Heart left ventricle (tissue), 16 donors: ENCODE data around the gene ADGRV1. TPM values are rescaled to one million over a fixed set of nuclear protein-coding genes. Genes with fewer than 3 reads are reported as not detected.

Source experiments
- ATAC-seq, 4 donors: fragments of 200-7000 bp; cut with Tn5 transposase; one replicate each; pipeline ENCODE4 v1.9.1; 2020 to 2022; ENCODE audit warnings: moderate library complexity in 4 of 4, mild to moderate bottlenecking in 3 of 4, moderate number of reproducible peaks in 1 of 4
- DNase-seq, 5 donors: peaks; one replicate each; pipeline ENCODE4 v3.0.0-alpha.2; 2020
- H3K27ac ChIP-seq, 12 donors: fragments of 200-600 bp; sonication (generic) in 4 of 12; one replicate each; pipeline versions ENCODE4 v1.5.0 to v1.8.0; 2016 to 2022; ENCODE audit warnings: mild to moderate bottlenecking in 2 of 12
- H3K27me3 ChIP-seq, 9 donors: fragments of 200-600 bp; sonication (generic) in 2 of 9; one replicate each; pipeline versions ENCODE4 v1.5.1 to v1.8.0; 2016 to 2022; ENCODE audit warnings: mild to moderate bottlenecking in 3 of 9
- H3K36me3 ChIP-seq, 9 donors: fragments of 200-600 bp; sonication (generic) in 2 of 9; one replicate each; pipeline versions ENCODE4 v1.5.0 to v1.8.0; 2018 to 2022; ENCODE audit warnings: mild to moderate bottlenecking in 2 of 9
- H3K4me1 ChIP-seq, 12 donors: fragments of 200-600 bp; sonication (generic) in 4 of 12; one replicate each; pipeline versions ENCODE4 v1.5.0 to v1.8.0; 2016 to 2022; ENCODE audit warnings: mild to moderate bottlenecking in 3 of 12
- H3K4me3 ChIP-seq, 12 donors: fragments of 200-600 bp; sonication (generic) in 4 of 12; one replicate each; pipeline versions ENCODE4 v1.5.0 to v1.8.0; 2017 to 2022; ENCODE audit warnings: mild to moderate bottlenecking in 9 of 12, moderate library complexity in 4 of 12
- H3K9me3 ChIP-seq, 12 donors: fragments of 200-600 bp; sonication (generic) in 4 of 12; one replicate each; pipeline versions ENCODE4 v1.5.0 to v1.8.0; 2016 to 2022; ENCODE audit warnings: mild to moderate bottlenecking in 1 of 12
- POLR2A ChIP-seq, 2 donors: fragments of 450-650 bp; IDR thresholded peaks; one replicate each; pipeline ENCODE4 v1.6.1; 2017; ENCODE audit warnings: antibody characterized with exemption in 2 of 2, mild to moderate bottlenecking in 2 of 2, moderate library complexity in 2 of 2
- WGBS, 4 donors: extraction: QIAGEN DNeasy Blood & Tissue Kit in 2 of 4; methylation state at CpG; one replicate each; pipeline versions ENCODE4 v1.1.5 to v1.1.7; 2013 to 2018; 5-methylcytosine and 5-hydroxymethylcytosine counted together
- intact Hi-C, 10 donors: fragments of 100-400 bp; cut with DNase I; formaldehyde crosslinking; loops; one replicate each; pipeline versions ENCODE4 v1.11.1 to v1.14.2; 2022
- polyA plus RNA-seq, 2 donors: library from polyadenylated mRNA; stranded (reverse); fragments of 200-250 nt; gene quantifications; one replicate each; pipeline ENCODE4 v1.2.3, GENCODE V29; 2013
- total RNA-seq, 9 donors: library from RNA; depleted of rRNA in 2 of 9; stranded (reverse); fragments of >200 nt in 2 of 9; fragmentation: NEBNext Ultra II Directional in 3 of 9; extraction: Animal tissue kit (Norgen Biotek cat#: 25700) in 3 of 9; gene quantifications; one replicate each; pipeline versions ENCODE4 v1.1.0 to v1.2.4, GENCODE V29; 2016 to 2023
- TF ChIP-seq, protein P1 (sequence below), 12 donors: fragments of 200-600 bp; sonication (generic) in 4 of 12; IDR thresholded peaks; one replicate each; pipeline versions ENCODE4 v1.5.0 to v1.8.0; 2018 to 2022; ENCODE audit warnings: antibody characterized with exemption in 12 of 12, mild to moderate bottlenecking in 5 of 12
- donor health status: ischemic (EF 13 %, LVEDD 7.1; RV severe dilation, severe dysfunction).
- donor health status: healthy with polysubstance abuse.
- donor health status: DM: no; HTN: yes; CAD: no.
- donor health status: DM: no; HTN: no; CAD: no.
- donor health status: ischemic (EF 25% LVEDD 6.9; RV normal size, moderate dysfunction).
- donor health status: ischemic (EF 25% LVEDD 5.7; RV mildly dilated, moderate dysfunction).
- donor health status: healthy.
- donor health status: DM: yes; HTN: yes; CAD: no.
- donor health status: ischemic (EF 35%, LVEDD 5.7; RV mildly dilated, moderate dysfunction).
- donor health status: nonischemic (EF 11% LVEDD 7.7; RV severe dilation, severe dysfunction).
- donor health status: DM: yes; HTN: yes; CAD: no.
- donor health status: PGD.
- donor health status: ischemic (EF 29% LVEDD 5.4; RV normal size, mild dysfunction).
- donor health status: nonischemic (EF 23%, LVEDD 6.1; RV moderate dilation, normal function).

ADGRV1 gene
- total and polyA plus RNA-seq, 11 donors, result 0.25 to 0.29 TPM; not detected in 9

DNA sequence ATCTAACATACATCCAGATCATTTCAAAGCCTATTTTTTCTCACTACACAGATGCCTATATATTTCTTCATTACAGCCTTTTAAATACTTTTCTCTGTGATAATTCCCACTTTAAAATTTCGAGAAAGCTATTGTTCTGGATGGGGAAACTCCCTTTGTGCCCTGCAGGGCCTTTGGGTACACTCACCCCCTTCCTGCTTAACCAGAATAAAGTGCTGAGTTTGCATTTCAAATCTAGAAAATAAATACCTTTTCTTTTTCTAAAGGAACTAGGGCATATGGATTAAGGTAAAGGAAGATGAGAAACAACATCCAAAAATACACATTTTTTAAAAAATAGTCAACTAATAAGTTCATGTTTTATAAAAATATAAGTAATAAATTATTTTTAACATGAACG is 323.9 kb downstream of the ADGRV1 start:
- Histone ChIP-seq H3K27ac (no peak overlapping the region), H3K4me3 (no peak overlapping the region), H3K27me3 (no peaks in the 10 kb centered on the region), H3K9me3 (no peaks in the 10 kb centered on the region), H3K36me3 (no peaks in the 10 kb centered on the region), H3K4me1 (peaks cover 0 to 20% (median 4%) of the 10 kb centered on the region in 12 donors)
- DNase-seq, result no peak
- 80 to 89% (median 82%) methylated on average over 2 of the region's 2 CpGs for WGBS, 4 donors
- intact Hi-C loops, result no loop called here
- no peak for ATAC-seq
- TF ChIP-seq, protein P1, sequence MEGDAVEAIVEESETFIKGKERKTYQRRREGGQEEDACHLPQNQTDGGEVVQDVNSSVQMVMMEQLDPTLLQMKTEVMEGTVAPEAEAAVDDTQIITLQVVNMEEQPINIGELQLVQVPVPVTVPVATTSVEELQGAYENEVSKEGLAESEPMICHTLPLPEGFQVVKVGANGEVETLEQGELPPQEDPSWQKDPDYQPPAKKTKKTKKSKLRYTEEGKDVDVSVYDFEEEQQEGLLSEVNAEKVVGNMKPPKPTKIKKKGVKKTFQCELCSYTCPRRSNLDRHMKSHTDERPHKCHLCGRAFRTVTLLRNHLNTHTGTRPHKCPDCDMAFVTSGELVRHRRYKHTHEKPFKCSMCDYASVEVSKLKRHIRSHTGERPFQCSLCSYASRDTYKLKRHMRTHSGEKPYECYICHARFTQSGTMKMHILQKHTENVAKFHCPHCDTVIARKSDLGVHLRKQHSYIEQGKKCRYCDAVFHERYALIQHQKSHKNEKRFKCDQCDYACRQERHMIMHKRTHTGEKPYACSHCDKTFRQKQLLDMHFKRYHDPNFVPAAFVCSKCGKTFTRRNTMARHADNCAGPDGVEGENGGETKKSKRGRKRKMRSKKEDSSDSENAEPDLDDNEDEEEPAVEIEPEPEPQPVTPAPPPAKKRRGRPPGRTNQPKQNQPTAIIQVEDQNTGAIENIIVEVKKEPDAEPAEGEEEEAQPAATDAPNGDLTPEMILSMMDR (IDR thresholded peaks at IDR 0.05), result no peak
- TF ChIP-seq POLR2A (IDR thresholded peaks at IDR 0.05), result no peak

DNA sequence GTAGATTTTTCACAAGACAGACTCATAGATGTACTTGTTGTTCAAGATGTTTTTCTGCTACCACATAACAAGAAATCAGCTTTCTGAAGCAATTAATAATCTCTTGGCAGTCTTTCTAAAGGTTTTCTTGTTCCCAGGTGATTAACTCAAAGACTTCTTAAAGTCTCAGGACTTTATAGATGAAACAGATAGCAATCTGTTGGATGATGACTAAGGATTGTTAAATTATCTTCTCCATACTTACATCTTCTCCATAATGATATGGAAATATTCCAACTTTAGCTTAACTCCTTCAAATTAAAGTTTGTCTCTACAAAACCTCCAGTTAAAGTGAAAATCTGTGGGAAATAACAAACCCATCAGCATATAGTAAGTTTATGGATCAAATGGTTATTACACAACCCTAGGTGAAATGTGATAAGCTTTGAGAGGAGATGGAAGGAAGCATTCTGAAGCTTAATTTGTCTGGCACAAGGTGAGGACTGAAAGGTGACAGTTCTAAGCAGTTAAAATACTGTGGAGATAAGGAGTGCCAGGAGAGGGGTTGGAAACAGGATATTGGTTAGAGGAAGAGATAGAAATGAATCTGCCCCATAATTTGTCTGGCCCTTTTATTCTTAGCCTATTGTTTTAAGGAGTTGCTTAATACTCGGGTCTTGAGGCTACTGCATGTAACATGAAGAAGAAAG is 326.7 kb downstream of the ADGRV1 start:
- peaks cover 0 to 7% (median 0%) of the 10 kb centered on the region in 12 donors for H3K4me1 ChIP-seq
- no peaks in the 10 kb centered on the region for H3K27me3 ChIP-seq
- intact Hi-C loops, result no loop called here
- no peak for ATAC-seq
- no peak overlapping the region for H3K4me3 ChIP-seq
- no peaks in the 10 kb centered on the region for H3K9me3 ChIP-seq
- no peak for TF ChIP-seq POLR2A (IDR thresholded peaks at IDR 0.05)
- TF ChIP-seq, protein P1 (IDR thresholded peaks at IDR 0.05), result no peak
- no peak overlapping the region for H3K27ac ChIP-seq
- H3K36me3 ChIP-seq, result no peaks in the 10 kb centered on the region
- DNase-seq, result no peak
- 38 to 57% (median 44%) methylated on average over 1 of the region's 1 CpG for WGBS, 4 donors

DNA sequence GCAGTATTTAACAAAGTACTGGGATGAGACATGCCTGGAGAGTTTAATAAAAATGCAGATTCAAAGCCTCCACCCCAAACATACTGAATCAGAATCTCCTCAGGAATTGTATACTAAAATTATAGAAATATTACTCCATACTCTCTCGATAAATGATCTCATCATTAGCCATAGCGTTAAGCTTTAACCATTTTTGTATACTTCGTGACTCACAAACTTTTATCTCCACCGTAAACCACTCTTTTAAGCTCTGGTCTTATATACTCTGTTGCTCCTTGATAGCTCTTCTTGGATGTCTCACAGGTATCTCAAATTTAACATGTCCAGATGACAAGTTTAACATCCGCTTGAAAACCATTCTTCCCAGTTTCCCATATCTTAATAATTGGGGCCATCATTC is 327.8 kb downstream of the ADGRV1 start:
- Histone ChIP-seq H3K36me3 (no peaks in the 10 kb centered on the region), H3K4me3 (no peak overlapping the region), H3K4me1 (peaks cover 0 to 7% (median 0%) of the 10 kb centered on the region in 12 donors), H3K27ac (no peak overlapping the region), H3K27me3 (no peaks in the 10 kb centered on the region), H3K9me3 (no peaks in the 10 kb centered on the region)
- ATAC-seq (no peak), DNase-seq (no peak)
- TF ChIP-seq, protein P1 (IDR thresholded peaks at IDR 0.05), result no peak
- TF ChIP-seq POLR2A (IDR thresholded peaks at IDR 0.05), result no peak
- intact Hi-C loops, result no loop called here
- 95 to 96% (median 95%) methylated on average over 5 of the region's 5 CpGs for WGBS, 4 donors

DNA sequence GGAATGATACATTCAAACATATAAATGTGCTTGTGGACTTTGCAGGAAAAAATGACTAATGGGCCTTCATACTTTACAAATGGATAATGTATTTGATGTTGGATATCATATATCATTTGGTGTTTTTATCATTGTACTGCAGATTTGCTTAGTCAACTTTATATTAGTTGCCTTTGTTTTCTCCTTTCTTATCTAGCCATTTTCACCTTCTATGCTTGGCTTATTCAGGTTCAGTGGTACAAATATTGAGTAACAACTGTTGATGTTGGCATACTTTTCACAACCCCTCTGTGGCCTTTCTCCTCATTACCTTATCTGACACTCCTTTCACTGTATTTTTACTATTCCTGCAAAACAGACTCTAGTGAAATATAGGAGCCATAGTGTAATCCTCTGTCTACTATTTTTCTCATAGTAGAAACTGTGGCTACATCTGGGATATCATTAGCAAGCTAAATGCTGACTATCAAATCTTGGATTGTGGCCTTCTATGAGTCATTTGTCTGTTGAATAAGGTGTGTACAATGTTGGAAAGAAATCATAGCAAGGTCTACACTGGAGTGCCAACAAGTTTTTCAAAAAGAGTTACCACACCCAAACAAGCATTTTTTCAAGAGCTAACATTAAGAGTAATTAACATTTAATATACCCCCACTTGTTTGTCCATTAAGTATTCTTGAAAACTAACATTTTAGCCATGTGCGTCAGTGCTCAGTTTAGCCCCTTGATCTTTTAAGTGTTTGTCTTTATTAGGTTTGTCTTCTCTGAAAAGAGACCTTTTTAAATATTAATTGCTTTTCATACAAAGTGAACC is 330.1 kb downstream of the ADGRV1 start:
- DNase-seq (no peak), ATAC-seq (peak in 1 of 4 donors; percentile 49)
- intact Hi-C loops, result no loop called here
- TF ChIP-seq, protein P1 (IDR thresholded peaks at IDR 0.05), result no peak
- no peak for TF ChIP-seq POLR2A (IDR thresholded peaks at IDR 0.05)
- H3K27ac ChIP-seq, result no peak overlapping the region
- peaks cover 0 to 7% (median 0%) of the 10 kb centered on the region in 12 donors for H3K4me1 ChIP-seq
- 89 to 99% (median 95%) methylated on average over 1 of the region's 1 CpG for WGBS, 4 donors
- no peaks in the 10 kb centered on the region for H3K9me3 ChIP-seq
- H3K4me3 ChIP-seq, result no peak overlapping the region
- H3K36me3 ChIP-seq, result no peaks in the 10 kb centered on the region
- no peaks in the 10 kb centered on the region for H3K27me3 ChIP-seq
